Neural cell (in vitro differentiated cells): ENCODE data around the gene TMEM117.

ENCODE experiments used
- TF ChIP-seq, protein P1 (sequence below): IDR thresholded peaks from 2 replicates; pipeline ENCODE4 v1.6.1; 2012; ENCODE audit warnings: borderline replicate concordance
- TF ChIP-seq, protein P2 (sequence below): fragments of 450-650 bp; IDR thresholded peaks from 2 replicates; pipeline ENCODE4 v1.5.1; 2014; ENCODE audit warnings: antibody characterized with exemption, mild to moderate bottlenecking, moderate library complexity; ENCODE audit not compliant: poor library complexity, severe bottlenecking

DNA sequence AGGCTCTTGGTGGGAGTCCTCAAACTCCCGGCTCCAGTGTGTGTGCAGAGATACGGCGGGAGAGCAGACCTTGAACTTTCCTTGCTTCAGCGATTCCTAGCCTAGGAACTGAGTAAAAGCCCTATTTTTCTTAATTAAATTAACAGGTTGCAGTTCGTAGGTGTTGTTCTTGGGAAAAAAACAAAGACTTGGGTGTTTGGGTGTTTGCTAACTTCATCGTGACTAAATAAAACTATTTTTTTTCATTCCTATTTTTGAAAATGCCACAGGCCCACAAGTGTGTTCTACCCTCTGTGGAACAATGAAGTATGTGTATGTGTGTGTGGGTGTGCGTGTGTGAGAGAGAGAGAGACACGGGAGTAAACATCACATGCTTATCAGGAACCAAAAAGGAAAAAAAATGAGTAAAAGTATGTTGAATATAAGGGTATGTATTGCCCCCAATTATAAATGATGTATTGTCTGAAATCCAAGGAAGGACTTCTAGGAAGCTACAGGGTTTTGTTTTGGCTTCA lies 651 bp downstream of the TMEM117 start:
- TF ChIP-seq, protein P1, sequence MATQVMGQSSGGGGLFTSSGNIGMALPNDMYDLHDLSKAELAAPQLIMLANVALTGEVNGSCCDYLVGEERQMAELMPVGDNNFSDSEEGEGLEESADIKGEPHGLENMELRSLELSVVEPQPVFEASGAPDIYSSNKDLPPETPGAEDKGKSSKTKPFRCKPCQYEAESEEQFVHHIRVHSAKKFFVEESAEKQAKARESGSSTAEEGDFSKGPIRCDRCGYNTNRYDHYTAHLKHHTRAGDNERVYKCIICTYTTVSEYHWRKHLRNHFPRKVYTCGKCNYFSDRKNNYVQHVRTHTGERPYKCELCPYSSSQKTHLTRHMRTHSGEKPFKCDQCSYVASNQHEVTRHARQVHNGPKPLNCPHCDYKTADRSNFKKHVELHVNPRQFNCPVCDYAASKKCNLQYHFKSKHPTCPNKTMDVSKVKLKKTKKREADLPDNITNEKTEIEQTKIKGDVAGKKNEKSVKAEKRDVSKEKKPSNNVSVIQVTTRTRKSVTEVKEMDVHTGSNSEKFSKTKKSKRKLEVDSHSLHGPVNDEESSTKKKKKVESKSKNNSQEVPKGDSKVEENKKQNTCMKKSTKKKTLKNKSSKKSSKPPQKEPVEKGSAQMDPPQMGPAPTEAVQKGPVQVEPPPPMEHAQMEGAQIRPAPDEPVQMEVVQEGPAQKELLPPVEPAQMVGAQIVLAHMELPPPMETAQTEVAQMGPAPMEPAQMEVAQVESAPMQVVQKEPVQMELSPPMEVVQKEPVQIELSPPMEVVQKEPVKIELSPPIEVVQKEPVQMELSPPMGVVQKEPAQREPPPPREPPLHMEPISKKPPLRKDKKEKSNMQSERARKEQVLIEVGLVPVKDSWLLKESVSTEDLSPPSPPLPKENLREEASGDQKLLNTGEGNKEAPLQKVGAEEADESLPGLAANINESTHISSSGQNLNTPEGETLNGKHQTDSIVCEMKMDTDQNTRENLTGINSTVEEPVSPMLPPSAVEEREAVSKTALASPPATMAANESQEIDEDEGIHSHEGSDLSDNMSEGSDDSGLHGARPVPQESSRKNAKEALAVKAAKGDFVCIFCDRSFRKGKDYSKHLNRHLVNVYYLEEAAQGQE: no peak
- TF ChIP-seq, protein P2, sequence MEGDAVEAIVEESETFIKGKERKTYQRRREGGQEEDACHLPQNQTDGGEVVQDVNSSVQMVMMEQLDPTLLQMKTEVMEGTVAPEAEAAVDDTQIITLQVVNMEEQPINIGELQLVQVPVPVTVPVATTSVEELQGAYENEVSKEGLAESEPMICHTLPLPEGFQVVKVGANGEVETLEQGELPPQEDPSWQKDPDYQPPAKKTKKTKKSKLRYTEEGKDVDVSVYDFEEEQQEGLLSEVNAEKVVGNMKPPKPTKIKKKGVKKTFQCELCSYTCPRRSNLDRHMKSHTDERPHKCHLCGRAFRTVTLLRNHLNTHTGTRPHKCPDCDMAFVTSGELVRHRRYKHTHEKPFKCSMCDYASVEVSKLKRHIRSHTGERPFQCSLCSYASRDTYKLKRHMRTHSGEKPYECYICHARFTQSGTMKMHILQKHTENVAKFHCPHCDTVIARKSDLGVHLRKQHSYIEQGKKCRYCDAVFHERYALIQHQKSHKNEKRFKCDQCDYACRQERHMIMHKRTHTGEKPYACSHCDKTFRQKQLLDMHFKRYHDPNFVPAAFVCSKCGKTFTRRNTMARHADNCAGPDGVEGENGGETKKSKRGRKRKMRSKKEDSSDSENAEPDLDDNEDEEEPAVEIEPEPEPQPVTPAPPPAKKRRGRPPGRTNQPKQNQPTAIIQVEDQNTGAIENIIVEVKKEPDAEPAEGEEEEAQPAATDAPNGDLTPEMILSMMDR: no peak
